Measurements from ENCODE around the gene PLEKHM3. TPM values are rescaled to one million over a fixed set of nuclear protein-coding genes. Genes with fewer than 3 reads are reported as not detected.

Gene PLEKHM3
- total and polyA plus RNA-seq, 2 of the 13 experiments (the other 11 are each of a cell fraction or from before 2014, with no cell fraction given), result 4.5 to 4.7 TPM

DNA sequence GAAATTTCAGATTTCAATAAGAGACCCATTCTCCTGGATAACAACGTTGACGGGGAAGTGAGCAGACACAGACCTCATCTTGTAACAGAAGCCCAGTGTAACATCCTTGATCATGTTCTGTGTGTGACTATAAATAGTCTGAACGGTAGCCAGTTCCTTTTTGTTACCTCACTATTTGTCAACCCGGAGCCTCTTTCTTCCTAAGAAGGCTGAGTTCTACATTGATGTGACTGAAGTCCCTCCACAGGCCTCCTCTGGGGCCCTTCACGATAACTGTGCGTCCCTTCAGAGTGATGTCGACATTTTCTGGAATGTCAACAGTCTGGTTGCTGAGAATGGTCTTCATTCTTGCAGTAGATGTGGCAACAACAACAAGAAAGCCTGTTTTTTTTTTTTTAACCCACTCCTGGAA, 6.3 kb upstream of the PLEKHM3 start (continued):
- TF ChIP-seq ZBTB4 (CRISPR knock-in tag; IDR thresholded peaks at IDR 0.05; ENCODE audit: borderline replicate concordance), result no peak
- TF ChIP-seq ZNF18 (CRISPR knock-in tag; IDR thresholded peaks at IDR 0.05; ENCODE audit: insufficient replicate concordance), result no peak
- no peak for TF ChIP-seq ZNF317 (CRISPR knock-in tag; IDR thresholded peaks at IDR 0.05)
- no peak for TF ChIP-seq ZNF407 (CRISPR knock-in tag; IDR thresholded peaks at IDR 0.05; ENCODE audit: not compliant biosample characterization)
- TF ChIP-seq, protein P1, sequence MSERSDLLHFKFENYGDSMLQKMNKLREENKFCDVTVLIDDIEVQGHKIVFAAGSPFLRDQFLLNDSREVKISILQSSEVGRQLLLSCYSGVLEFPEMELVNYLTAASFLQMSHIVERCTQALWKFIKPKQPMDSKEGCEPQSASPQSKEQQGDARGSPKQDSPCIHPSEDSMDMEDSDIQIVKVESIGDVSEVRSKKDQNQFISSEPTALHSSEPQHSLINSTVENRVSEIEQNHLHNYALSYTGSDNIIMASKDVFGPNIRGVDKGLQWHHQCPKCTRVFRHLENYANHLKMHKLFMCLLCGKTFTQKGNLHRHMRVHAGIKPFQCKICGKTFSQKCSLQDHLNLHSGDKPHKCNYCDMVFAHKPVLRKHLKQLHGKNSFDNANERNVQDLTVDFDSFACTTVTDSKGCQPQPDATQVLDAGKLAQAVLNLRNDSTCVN (CRISPR knock-in tag; IDR thresholded peaks at IDR 0.05; ENCODE audit: borderline replicate concordance), result 0 out of 2 replicates have a peak, but pooled peaks have one; percentile 23
- peak; percentile 66; the same call in 1 of the 2 replicates for TF ChIP-seq KDM1A (CRISPR knock-in tag; IDR thresholded peaks at IDR 0.05)
- no peak for TF ChIP-seq ZNF678 (CRISPR knock-in tag; IDR thresholded peaks at IDR 0.05)
- TF ChIP-seq ZNF530 (CRISPR knock-in tag; IDR thresholded peaks at IDR 0.05; ENCODE audit: low read depth), result no peak
- no peak for TF ChIP-seq ZBTB14 (CRISPR knock-in tag; IDR thresholded peaks at IDR 0.05)
- TF ChIP-seq PRPF4 (IDR thresholded peaks at IDR 0.05; ENCODE audit: low read depth, low read length, poor library complexity, severe bottlenecking), result no peak
- TF ChIP-seq ARID3A (IDR thresholded peaks at IDR 0.05; ENCODE audit: low read depth, low read length), result no peak

Measured in HepG2 (cell line).